ENCODE measurements around the gene RFFL. TPM values are rescaled to one million over a fixed set of nuclear protein-coding genes. Genes with fewer than 3 reads are reported as not detected.
"Not testable (repeated sequence)": the region's sequence is repeated elsewhere in the genome, so short reads cannot be mapped to it uniquely, and the experiment has no call there.

RFFL gene
- total RNA-seq, 4 donors from 2014 or later = 31.7 to 64.0 (median 56.2) TPM

- no peaks in the 10 kb centered on the region for H3K27me3 ChIP-seq
- no peak for TF ChIP-seq CTCF (IDR thresholded peaks at IDR 0.05)
- no peak for TF ChIP-seq POLR2A (IDR thresholded peaks at IDR 0.05)
- H3K27ac ChIP-seq = no peak overlapping the region
- peaks cover 9 to 77% (median 15%) of the 10 kb centered on the region in 3 donors for H3K36me3 ChIP-seq
- no peak for DNase-seq
- H3K9me3 ChIP-seq = no peaks in the 10 kb centered on the region
- no peak overlapping the region for H3K4me3 ChIP-seq
- intact Hi-C loops (cut with DNase I) = no loop called here
- no peaks in the 10 kb centered on the region for H3K4me1 ChIP-seq
- 93 to 100% methylated on average over 2 to 10 of the region's 14 CpGs for WGBS, 2 donors
Observed at GRCh38 chr17:35101036-35101435, 37.5 kb upstream of the RFFL start.

- DNase-seq = no peak
- Histone ChIP-seq H3K36me3 (peaks cover 9 to 66% (median 15%) of the 10 kb centered on the region in 3 donors), H3K27me3 (no peaks in the 10 kb centered on the region), H3K27ac (no peak overlapping the region), H3K9me3 (no peaks in the 10 kb centered on the region), H3K4me3 (no peak overlapping the region), H3K4me1 (no peaks in the 10 kb centered on the region)
- intact Hi-C loops (cut with DNase I) = no loop called here
- TF ChIP-seq CTCF (IDR thresholded peaks at IDR 0.05) = no peak
- no peak for TF ChIP-seq POLR2A (IDR thresholded peaks at IDR 0.05)
- WGBS, 2 donors = 87 to 95% methylated on average over 2 to 3 of the region's 3 CpGs
Observed at GRCh38 chr17:35099908-35100307, 36.4 kb upstream of the RFFL start.

GRCh38 chr17:35097776-35098175 lies 34.3 kb upstream of the RFFL start:
- no peak for DNase-seq
- 78 to 88% methylated on average over 2 of the region's 2 CpGs for WGBS, 2 donors
- H3K4me3 ChIP-seq = no peak overlapping the region
- intact Hi-C loops (cut with DNase I) = no loop called here
- H3K27me3 ChIP-seq = no peaks in the 10 kb centered on the region
- H3K4me1 ChIP-seq = peaks cover 0 to 5% (median 0%) of the 10 kb centered on the region in 3 donors
- TF ChIP-seq POLR2A (IDR thresholded peaks at IDR 0.05) = no peak
- no peak for TF ChIP-seq CTCF (IDR thresholded peaks at IDR 0.05)
- H3K27ac ChIP-seq = no peak overlapping the region
- no peaks in the 10 kb centered on the region for H3K9me3 ChIP-seq
- peaks cover 9 to 50% (median 15%) of the 10 kb centered on the region in 3 donors for H3K36me3 ChIP-seq

- no peak for TF ChIP-seq CTCF (IDR thresholded peaks at IDR 0.05)
- TF ChIP-seq POLR2A (IDR thresholded peaks at IDR 0.05) = no peak
- Histone ChIP-seq H3K27me3 (no peaks in the 10 kb centered on the region), H3K36me3 (peaks cover 4 to 32% (median 5%) of the 10 kb centered on the region in 3 donors), H3K4me1 (peaks cover 0 to 5% (median 0%) of the 10 kb centered on the region in 3 donors), H3K27ac (peak overlapping the region in 1 of 4 donors; percentile 62), H3K9me3 (no peaks in the 10 kb centered on the region), H3K4me3 (no peak overlapping the region)
- intact Hi-C loops (cut with DNase I) = no loop called here
- DNase-seq = no peak
- WGBS, 2 donors = 100% methylated on average over 1 of the region's 1 CpG
Observed at GRCh38 chr17:35095741-35096140, 32.2 kb upstream of the RFFL start.

- TF ChIP-seq POLR2A (IDR thresholded peaks at IDR 0.05) (no peak), CTCF (IDR thresholded peaks at IDR 0.05) (no peak)
- DNase-seq = no peak
- WGBS, 2 donors = 24 to 40% methylated on average over 1 to 2 of the region's 2 CpGs
- Histone ChIP-seq H3K27ac (peak overlapping the region in 3 of 4 donors; percentile 43 to 70 (median 50)), H3K4me3 (no peak overlapping the region), H3K9me3 (no peaks in the 10 kb centered on the region), H3K27me3 (no peaks in the 10 kb centered on the region), H3K4me1 (peaks cover 0 to 9% (median 0%) of the 10 kb centered on the region in 3 donors), H3K36me3 (peaks cover 0 to 23% (median 0%) of the 10 kb centered on the region in 3 donors)
- intact Hi-C loops (cut with DNase I) = no loop called here
Observed at GRCh38 chr17:35094902-35095301, 31.4 kb upstream of the RFFL start.

GRCh38 chr17:35090707-35091106 lies 27.2 kb upstream of the RFFL start:
- intact Hi-C loops (cut with DNase I); H3K27me3 ChIP-seq: not testable (repeated sequence)
- 84 to 89% methylated on average over 11 of the region's 11 CpGs for WGBS, 2 donors

More at GRCh38 chr17:35090707-35091106, 27.2 kb upstream of the RFFL start:
- DNase-seq, H3K27ac ChIP-seq, H3K9me3 ChIP-seq, H3K36me3 ChIP-seq, H3K4me3 ChIP-seq: not testable (repeated sequence)
- peaks cover 7 to 40% (median 9%) of the 10 kb centered on the region in 3 donors for H3K4me1 ChIP-seq
